Right hindlimb (tissue), 1 donor: ENCODE results near the gene SHF.
A peak's percentile ranks its signal among the peaks of the same experiment; 100 is the strongest.

Experiments
- DNase-seq: peaks from one replicate; pipeline ENCODE4 v3.0.0-alpha.2; 2018

The SHF gene

DNA sequence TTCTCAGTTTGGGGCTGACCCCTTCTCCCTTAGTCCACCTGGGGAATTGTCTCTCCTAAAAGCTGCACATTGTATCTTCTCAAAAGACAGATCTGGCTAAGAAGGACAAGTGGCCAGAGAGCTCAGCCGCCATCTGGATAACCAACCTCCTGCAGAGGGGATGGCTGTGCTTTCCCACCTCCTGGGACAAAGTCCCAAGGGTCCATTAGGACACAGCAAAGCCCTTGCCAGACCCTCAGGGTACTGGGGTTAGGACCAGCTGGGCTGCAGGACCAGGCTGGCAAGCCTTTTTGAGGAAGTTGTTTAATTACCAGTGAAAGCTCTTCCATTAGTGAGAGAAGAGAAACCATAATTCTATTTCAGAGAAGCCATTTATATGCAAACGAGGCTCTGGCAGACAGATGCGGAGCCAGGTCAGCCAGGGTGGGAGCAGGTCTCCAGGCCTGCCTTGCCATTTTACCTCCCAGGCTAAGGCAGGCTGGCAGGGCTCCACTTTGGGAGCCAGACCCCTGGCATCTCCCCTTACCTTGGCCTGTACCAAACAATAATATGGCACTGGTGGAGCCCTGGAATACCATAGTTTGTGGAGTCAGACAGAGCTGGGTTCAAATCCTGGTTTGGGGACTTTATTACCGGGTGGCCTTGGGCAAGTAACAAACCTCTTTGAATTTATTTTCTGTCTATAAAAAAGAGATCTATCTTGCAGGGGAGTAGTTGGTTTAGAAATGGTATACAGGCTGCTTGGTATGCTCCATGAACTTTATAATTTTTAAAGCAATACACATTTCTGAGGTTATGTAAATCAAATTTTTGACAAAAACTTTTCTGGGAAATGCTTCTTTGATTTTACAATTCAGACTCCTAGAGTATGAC is 17.9 kb downstream of the SHF start:
- DNase-seq: no peak

DNA sequence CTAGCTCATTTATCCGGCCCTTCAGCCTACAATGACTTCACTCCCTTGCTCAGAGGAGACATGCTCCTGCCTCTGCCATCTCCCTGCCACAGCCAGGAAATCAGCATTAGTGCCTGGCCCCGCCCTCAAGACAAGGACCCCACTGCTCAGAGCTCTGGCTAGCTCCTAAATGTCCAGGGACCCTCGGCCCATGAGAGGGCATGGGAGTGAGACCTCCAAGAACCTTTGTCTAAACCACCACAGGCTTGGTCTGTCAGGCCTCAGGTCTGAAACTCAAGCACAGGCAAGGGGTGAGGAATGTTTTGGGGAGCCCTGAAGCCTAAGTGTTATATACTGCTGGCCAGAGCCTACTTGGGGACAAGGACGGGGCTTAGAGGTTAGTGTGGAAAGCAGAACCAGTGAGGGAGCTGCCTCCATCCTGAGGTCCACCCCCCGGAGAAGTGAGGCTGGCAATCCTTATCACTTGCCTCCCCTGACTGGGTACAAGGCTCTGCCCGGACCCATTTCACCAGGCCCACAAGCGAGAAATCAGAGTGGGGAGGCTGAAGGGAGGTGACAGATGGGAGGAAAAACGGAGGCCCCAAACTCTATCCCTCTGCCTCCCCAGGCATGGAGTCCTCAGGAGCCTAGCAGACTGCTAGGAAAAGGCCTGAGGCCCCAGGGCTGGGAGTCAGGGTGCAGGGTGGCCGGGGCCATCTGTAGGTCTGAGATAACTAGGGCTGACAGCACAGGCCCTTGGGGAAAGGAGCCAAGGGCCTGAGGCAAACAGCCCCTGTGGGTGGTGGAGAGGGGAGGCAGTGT is 18.8 kb downstream of the SHF start:
- DNase-seq: no peak

DNA sequence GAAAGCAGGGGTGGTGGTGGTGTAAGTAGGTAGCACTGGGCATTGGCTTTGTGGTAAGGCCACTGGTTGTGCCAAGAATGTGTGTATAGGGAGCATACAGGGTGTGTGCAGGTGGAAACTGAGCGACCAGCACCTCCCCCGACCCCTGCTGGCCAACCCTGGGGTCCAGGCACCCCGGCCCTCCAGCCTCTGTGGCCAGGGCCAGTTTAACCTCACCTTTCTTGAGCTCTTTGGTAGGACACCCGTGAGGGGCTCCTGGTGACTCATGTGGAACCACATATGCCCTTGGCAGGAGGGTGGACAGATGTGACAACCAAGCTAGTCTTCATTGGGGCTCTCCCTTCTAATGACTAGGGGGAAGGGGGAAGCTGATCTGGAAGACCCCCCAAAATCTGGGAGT is 19.5 kb downstream of the SHF start:
- DNase-seq: no peak

DNA sequence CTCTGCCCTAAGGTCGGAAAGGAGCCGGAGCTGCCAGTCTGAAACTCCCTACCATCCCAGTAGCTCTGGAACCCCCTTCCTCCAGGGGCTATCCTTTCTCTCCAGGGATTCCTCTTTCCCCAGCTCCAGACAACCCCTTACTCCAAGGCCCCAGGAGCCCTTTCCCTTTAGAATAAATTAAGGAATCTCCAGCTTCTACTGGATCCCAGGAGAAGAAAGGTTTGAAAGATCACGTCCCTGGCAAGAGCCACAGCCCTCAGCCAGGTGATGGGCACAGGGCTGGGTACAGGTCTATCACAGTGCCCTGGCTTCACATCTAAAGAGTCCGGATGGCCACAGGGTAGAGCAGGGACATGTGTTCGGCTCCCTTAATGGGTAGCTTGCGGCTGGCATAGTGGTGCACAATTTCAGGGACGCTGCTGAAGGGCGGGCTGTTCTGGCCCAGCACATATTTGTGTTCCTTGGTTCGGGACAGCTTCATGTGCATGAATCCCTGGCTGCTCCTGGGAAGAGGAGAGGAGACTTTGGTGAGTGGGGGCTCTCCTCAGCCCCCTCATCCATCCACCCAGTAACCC is 20.0 kb downstream of the SHF start:
- no peak for DNase-seq

DNA sequence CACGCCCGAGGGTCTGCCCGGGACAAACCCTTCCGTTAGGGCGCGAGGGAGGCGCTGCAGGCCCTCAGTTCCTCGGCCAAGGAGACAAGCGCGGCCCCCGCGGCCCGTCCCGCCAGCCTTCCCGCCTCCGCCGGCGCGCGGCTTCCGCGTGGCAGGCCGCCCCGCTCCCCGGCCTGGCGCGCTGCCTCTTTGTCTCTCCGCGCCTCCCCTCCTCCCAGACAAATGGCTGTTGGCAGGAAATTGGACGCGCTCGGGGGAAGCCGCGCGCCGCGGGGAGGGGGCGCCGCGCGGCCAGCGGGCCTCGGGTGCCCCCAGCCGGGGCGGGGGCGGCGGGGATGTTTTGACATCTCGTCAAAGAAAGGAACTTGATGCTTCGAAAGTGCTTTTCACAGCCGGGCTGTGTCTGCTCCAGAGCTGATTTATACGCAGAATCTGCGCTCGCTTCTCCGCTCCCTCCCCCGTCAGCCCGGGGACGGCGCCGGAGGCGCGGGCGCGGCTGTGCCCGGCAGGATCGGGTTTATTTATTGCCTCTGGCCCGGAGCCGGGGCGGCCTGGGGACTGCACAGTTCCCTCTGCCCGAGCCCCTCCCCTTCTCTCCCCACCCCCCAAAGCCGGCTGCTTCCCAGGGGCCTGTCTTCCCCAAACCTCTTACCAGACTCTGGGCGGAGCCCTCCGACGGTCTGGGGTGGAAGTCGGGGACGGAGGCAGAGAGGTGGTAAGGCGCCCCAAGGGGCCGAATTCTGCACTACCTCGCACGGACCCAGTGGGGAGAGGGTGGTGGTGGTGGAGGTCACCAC is 20.7 kb downstream of the SHF start:
- DNase-seq: peak; percentile 90

DNA sequence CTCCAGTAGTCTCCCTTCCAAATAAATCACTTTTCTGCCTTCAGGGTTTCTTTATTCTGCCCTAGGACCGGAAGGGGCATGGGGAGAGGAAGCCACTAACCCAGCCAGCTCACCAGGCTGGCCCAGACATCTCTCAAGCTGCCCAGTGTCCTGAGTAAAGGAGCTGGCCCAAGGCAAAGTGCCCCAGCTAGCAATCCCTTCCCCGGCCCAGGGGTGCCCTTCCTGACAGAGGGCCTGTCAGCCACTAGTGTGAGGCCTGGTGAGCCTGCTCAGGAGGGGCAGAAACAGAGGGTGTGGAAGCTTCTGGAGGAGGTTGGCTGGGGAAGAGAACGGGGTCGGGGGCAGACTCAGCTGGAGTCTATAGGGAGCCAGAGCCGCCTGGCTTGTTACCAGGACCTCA is 22.2 kb downstream of the SHF start:
- DNase-seq: no peak

DNA sequence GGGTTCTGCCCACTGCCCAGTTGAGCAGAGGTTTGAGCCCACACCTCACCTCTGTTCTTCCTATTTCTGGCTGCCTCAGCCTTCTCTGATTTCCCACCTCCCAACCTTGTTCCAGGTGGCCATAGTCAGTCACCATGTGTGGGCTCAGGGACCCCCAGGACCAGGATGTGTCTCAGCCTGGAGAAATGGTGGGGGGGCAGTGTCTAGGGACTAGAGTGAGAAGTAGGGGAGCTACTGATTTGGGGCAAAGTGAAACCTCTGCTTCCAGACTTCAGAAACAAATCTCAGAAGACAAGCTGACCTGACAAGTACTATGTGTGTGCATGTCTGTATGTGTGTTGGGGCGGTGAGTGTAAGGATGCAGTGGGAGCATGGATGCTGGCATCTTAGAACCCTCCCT is 22.9 kb downstream of the SHF start:
- no peak for DNase-seq

DNA sequence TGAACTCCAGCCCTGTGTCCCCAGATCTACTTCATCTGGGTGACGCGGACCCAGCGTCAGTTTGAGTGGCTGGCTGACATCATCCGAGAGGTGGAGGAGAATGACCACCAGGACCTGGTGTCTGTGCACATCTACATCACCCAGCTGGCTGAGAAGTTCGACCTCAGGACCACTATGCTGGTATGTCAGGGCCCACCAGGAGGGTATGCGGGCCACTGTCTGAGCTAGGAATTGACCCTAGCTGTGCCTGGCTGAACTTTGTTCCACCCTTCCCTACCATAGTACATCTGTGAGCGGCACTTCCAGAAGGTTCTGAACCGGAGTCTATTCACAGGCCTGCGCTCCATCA is 24.3 kb downstream of the SHF start:
- no peak for DNase-seq

DNA sequence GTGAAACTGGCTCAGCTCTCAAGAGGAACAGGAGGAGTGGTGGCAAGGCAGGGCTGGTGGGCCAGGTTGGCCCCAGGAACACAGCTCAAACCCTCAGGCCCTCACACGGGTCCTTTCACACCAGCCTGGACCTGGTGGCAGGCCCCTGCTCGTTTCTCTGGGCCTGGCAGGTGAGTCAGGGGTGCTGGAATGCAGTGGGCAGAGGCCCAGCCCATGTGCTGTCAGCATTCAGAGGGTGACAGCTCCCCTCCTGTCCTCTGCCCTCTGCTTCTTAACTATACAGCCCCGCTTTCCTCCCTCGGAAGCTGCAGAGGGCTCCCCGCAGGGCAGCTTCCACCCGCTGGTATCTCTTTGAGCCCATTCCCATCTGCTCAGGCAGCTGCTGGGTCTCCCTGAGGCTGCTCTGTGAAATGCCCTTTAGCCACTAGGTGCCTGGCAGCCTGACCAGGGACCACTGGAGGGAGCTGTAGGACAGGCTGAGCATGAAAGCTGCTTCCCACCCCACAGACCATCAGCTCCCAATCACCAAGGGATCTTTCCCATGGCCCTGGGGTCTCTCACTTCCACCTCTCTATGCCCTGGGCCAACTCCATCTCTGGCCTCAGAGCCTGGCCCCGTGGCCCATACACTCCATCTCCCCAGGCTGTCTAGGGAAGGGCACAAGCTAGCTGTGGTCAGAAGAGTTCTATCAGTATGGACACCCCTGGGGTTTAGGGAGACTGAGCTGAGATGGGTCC is 24.8 kb downstream of the SHF start:
- peak; percentile 83 for DNase-seq

DNA sequence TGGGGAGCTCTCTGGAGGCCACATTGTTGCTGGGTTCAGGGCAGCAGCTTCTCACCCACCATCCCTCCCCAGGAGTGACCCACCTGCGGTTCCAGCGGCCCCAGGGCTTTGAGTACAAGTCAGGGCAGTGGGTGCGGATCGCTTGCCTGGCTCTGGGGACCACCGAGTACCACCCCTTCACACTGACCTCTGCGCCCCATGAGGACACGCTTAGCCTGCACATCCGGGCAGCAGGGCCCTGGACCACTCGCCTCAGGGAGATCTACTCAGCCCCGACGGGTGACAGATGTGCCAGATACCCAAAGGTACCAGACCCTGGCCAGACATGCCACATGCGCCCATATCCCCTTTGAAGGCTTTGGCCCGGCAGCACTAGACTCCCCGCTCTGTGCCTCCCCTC is 26.1 kb downstream of the SHF start:
- DNase-seq: no peak

DNA sequence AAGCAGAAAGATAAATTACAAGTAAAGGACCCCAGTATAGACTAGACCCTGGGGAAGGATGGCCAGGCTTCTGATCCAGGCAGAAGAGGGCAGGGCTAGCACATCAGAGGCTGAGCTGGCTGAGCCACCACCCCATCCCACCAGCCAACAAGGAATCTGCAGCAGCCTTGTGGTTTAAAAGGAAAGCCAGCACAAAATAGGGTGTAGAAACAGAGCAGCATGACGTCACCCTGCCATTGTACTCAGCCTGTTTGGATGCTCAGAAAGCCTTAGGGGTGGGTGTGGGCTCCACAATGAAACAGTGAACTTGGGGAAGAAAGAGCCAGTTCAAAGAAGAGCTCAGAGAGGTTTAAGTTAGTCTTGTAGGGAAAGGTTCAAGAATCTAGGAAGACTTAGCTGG is 29.8 kb downstream of the SHF start:
- DNase-seq: no peak

DNA sequence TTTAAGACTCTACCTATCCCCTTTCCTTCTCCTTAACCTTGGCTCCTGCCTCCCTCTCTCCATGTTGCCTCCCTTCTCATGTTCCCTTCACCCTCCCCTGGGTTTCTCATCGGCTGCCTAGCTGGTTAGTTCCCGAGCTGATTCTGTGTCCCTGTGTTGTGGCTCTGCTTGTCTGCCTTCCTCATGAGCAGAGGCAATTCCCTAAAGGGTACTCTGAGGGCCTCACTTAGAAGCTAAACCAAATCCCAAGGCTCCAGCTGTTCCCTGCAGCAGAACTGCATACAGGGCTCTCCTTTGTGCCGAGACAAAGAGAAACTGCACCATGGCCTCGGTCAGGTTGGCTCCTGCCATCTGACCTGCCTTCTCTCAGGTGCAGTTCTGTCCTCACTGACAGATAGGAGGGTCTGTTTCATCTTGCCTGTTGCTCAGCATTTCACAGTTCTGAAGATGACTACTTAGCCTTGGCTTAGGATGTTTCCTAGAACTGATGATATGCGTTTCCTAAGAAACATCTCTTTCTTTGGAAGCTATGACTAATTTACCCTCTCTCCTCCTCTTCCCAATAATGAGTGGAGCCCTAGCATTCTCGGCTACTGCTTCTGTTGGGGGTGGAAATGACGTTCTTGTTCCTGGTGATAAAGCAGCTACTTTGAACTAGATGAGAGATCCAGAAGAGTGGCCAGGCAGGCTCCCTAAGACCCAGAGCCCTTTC is 30.9 kb downstream of the SHF start:
- DNase-seq: no peak

DNA sequence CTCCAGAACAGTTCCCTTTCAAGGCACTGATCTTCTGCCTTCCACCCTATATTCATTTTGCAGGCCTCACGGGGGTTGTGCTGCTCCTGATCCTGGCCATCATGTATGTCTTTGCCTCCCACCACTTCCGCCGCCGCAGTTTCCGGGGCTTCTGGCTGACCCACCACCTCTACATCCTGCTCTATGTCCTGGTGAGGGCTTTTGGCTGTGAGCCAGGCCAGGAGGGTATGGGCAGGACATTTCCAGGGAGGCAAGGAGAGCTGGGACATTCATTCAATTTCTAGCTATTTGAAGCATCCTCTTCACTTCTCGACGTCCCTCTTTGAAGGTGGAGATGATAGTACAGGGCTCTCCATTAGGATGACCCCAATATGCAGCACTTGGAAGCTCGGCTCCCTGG is 32.0 kb downstream of the SHF start:
- DNase-seq: no peak

DNA sequence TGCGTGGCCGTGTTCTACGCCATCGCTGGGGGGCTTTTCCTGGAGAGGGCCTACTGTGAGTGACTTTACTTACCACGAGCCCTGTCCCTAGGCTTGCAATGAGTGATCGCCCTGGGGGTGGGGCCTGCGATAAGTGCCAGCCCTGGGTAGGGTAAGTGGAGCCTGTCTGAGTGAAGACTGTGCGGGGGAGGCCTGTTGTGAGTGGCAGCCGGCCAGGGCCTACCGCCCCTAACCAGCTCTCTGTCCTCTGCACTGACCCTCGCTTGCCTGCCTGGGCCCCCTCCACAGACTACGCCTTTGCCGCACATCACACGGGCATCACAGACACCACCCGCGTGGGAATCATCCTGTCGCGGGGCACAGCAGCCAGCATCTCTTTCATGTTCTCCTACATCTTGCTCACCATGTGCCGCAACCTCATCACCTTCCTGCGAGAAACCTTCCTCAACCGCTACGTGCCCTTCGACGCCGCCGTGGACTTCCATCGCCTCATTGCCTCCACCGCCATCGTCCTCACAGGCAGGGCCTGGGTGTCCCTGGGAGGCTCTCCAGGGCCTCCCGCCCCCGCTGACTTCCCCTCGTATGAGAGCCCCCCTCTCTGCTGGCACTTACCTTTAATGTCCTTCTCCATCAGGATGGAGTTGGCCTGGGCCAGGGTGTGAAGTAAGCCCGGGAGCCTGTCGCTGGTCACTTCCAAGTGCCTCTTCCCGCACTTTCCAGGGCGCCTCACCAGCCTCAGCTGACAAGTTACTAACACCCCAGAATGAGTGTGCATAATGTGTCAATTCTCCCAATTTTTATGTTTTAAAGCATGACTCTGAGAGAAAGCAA is 35.6 kb downstream of the SHF start:
- DNase-seq: no peak

DNA sequence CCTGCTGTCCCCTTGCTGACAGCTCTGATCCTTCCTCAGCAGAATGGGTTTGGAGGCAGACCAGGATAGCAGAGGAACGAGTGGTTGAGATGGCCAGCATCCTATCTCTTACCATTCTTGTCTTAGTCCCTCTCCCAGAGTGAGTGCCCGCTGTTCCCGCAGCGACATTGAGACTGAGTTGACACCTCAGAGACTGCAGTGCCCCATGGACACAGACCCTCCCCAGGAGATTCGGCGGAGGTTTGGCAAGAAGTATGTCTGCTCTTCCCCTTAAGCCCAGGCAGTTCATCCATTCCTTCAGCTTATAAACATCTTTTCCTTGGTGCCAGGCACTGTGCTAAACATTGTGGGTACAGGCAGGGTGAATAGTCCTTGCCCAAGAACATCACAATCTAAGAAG is 36.8 kb downstream of the SHF start:
- DNase-seq: no peak

DNA sequence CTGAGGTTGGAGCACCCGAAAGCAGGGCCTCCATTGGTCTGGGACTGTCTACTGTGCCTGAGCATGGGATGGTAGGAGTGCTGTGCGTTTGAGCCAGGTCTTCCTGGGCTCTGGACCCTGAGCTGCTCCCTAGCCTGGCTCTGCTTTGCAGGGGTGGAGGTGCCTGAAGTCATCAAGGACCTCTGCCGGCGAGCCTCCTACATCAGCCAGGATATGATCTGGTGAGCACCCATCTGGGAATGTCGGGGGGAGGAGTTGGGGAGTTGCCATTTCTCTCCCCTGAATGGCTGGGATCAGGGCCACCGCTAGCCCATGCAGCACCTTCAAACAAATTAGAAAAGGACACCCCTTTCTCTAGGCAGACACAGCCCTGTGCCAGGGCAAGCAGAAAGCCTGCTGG is 37.3 kb downstream of the SHF start:
- no peak for DNase-seq

DNA sequence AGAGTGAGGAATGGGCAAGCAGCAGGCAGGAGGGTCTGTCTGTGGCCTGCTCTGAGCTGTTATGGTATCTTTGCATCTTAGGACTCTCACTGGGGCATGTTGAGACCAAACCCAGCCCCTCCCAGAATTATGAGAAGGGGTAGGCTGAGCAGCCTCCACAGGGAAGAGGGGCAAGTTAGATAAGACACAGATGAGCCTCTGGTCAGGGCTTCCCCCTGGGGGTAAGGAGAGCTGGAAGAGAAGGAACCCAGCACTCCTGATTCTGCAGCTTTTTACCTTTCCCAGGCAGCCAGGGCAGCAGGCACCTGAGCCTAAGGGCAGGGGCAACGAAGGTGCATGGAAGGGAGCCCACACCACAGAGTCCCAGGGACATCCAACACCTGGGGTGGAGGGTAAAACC is 38.7 kb downstream of the SHF start:
- no peak for DNase-seq

DNA sequence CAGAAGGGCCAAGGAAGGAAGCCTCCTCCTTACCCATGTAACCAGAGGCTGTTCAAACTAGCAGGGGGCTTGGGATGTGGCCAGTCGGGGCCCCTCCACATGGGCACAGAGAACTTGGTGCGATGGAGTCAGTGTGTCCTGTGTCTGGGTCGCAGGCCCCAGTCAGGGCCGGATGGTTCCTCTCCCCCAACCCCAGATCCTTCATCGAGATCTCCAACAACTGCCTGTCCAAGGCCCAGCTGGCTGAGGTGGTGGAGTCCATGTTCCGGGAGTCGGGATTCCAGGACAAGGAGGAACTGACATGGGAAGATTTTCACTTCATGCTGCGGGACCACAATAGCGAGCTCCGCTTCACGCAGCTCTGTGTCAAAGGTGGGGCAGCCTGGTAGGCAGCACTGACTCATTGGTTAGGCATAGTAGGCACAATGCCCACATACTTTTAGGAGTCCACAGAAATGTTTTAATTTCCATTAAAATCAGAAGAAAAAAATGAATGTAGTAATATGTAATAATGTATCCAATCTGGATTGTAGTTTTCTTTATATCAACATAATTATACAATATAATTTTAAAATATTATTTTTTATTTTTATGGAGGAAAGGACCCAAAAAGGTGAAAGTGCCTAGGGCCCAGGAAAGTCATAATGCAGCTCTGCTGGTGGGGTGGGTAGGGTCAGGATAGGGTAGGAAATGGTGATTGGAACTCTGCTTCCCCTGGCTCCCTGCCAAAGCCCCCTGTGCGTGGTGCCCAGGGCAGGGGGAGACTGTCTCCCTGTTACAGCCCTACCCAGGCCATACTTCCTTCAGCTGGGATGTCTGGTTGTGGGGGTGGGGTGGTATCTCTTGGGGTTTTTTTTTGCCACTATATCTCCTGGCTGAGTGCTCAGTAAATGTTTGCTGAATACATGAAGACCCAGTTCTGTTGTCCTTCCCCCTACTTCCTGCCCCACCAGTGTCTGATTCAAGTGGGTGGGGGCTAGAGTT is 39.4 kb downstream of the SHF start:
- no peak for DNase-seq

DNA sequence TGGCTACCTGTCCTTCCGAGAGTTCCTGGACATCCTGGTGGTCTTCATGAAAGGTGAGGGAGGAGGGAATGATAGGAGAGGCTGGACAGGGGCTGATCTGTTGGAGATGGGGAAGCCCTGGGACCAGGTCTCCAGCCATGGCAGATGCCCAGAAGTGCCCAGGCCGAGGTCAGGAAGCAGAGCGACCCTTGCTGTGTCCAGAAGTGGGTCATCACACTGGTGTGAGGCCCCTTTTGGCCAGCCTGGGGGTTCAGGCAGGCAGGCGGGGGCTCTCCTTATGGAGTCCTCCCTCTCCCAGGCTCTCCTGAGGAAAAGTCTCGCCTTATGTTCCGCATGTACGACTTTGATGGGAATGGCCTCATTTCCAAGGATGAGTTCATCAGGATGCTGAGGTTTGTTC is 40.2 kb downstream of the SHF start:
- no peak for DNase-seq

DNA sequence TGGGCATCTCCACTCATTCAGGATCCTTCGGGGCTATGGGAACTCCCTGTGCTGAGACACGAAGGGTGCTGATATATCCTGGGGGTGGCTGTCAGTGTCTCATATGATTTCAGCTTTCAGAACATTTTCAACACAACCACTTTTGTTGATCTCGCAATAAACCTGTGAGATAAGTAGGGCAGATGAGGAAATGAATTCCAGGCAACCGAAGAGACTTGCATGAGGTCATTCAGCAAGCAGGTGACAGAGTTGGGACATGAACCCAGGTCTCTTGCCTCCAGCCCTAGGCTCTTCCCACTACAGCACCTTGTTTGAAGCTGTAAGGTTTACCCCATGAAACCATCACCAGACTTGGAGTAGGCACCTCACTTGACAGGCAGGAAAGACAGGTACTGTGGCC is 41.4 kb downstream of the SHF start:
- DNase-seq: no peak
